ENCODE data around the gene TSPAN15.

TSPAN15 gene

GRCh38 chr10:69426376-69426727 lies 24.9 kb upstream of the TSPAN15 start:
- Histone ChIP-seq H3K9ac (ENCODE audit: low read length) (no peak overlapping the region), H3K4me1 (ENCODE audit: insufficient read depth, low read length, severe bottlenecking) (peaks cover 19% of the 10 kb centered on the region), H3K9me2 (ENCODE audit: low read depth, low read length) (no peaks in the 10 kb centered on the region), H3F3A (ENCODE audit: insufficient read depth, low read length) (no peaks in the 10 kb centered on the region), H3K36me3 (ENCODE audit: insufficient read depth, low read length) (no peaks in the 10 kb centered on the region), H4K20me1 (ENCODE audit: insufficient read depth, low read length) (no peaks in the 10 kb centered on the region), H3K27me3 (ENCODE audit: insufficient read depth, low read length) (no peaks in the 10 kb centered on the region), H3K4me2 (ENCODE audit: low read length) (no peak overlapping the region), H2AFZ (ENCODE audit: low read length) (no peak overlapping the region), H3K4me3 (ENCODE audit: low read depth, low read length, poor library complexity, severe bottlenecking) (no peak overlapping the region), H3K27ac (ENCODE audit: low read depth, low read length, poor library complexity, severe bottlenecking) (no peak overlapping the region), H3K9me3 (ENCODE audit: low read length) (no peaks in the 10 kb centered on the region), H3K79me2 (ENCODE audit: insufficient read depth, low read length) (no peaks in the 10 kb centered on the region)
- no peak for TF ChIP-seq CTCF (IDR thresholded peaks at IDR 0.05; ENCODE audit: low read length)
- TF ChIP-seq EZH2 (IDR thresholded peaks at IDR 0.05; ENCODE audit: borderline replicate concordance, low read length), result no peak

DNA sequence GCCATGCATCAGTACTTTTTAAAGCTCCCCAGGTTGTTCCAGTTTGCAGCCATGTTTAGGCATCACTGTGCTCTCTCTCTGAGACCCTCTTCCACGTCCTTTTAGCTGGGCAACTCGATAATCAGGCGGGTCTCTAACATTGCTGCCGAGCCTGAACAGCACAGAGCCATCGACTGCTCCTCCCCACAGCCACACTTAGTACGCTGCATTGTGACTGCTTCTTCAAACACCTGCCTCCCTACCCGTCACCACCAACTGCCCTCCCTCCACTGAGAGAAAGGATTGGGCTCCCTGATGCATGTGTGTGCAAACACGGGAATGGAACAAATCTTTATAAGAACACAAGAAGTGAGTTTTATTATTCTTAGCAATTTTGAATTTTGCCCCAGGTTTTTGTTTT lies 23.1 kb upstream of the TSPAN15 start:
- Histone ChIP-seq H3K4me3 (ENCODE audit: low read depth, low read length, poor library complexity, severe bottlenecking) (no peak overlapping the region), H2AFZ (ENCODE audit: low read length) (no peak overlapping the region), H3K27me3 (ENCODE audit: insufficient read depth, low read length) (no peaks in the 10 kb centered on the region), H3K4me2 (ENCODE audit: low read length) (no peak overlapping the region), H4K20me1 (ENCODE audit: insufficient read depth, low read length) (no peaks in the 10 kb centered on the region), H3K36me3 (ENCODE audit: insufficient read depth, low read length) (no peaks in the 10 kb centered on the region), H3K4me1 (ENCODE audit: insufficient read depth, low read length, severe bottlenecking) (peaks cover 19% of the 10 kb centered on the region), H3K9ac (ENCODE audit: low read length) (no peak overlapping the region), H3F3A (ENCODE audit: insufficient read depth, low read length) (no peaks in the 10 kb centered on the region), H3K9me3 (ENCODE audit: low read length) (no peaks in the 10 kb centered on the region), H3K79me2 (ENCODE audit: insufficient read depth, low read length) (no peaks in the 10 kb centered on the region), H3K27ac (ENCODE audit: low read depth, low read length, poor library complexity, severe bottlenecking) (no peak overlapping the region), H3K9me2 (ENCODE audit: low read depth, low read length) (no peaks in the 10 kb centered on the region)
- no peak for TF ChIP-seq EZH2 (IDR thresholded peaks at IDR 0.05; ENCODE audit: borderline replicate concordance, low read length)
- TF ChIP-seq CTCF (IDR thresholded peaks at IDR 0.05; ENCODE audit: low read length), result no peak

DNA sequence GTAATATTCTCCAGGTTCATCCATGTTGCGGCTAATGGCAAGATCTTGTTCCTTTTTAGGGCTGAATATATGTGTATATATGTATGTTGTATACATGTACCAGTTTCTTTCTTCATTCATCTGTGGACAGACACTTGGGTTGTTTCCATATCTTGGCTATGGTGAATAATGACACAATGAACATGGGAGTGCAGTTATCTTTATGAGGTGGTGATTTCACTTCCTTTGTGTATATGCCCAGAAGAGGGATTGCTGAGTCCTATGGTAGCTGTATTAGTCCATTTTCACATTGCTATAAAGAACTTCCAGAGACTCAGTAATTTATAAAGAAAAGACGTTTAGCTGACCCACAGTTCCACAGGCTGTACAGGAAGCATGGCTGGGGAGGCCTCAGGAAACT lies 17.1 kb upstream of the TSPAN15 start:
- Histone ChIP-seq H2AFZ (ENCODE audit: low read length) (no peak overlapping the region), H3K27me3 (ENCODE audit: insufficient read depth, low read length) (peaks cover 3% of the 10 kb centered on the region; the same call in 1 of the 2 replicates), H3K27ac (ENCODE audit: low read depth, low read length, poor library complexity, severe bottlenecking) (no peak overlapping the region), H3F3A (ENCODE audit: insufficient read depth, low read length) (no peaks in the 10 kb centered on the region), H3K9me3 (ENCODE audit: low read length) (no peaks in the 10 kb centered on the region), H3K79me2 (ENCODE audit: insufficient read depth, low read length) (no peaks in the 10 kb centered on the region), H3K36me3 (ENCODE audit: insufficient read depth, low read length) (no peaks in the 10 kb centered on the region; the same call in 1 of the 2 replicates), H3K4me2 (ENCODE audit: low read length) (no peak overlapping the region), H3K9ac (ENCODE audit: low read length) (no peak overlapping the region), H3K9me2 (ENCODE audit: low read depth, low read length) (no peaks in the 10 kb centered on the region), H3K4me1 (ENCODE audit: insufficient read depth, low read length, severe bottlenecking) (no peaks in the 10 kb centered on the region), H4K20me1 (ENCODE audit: insufficient read depth, low read length) (no peaks in the 10 kb centered on the region), H3K4me3 (ENCODE audit: low read depth, low read length, poor library complexity, severe bottlenecking) (no peak overlapping the region)
- no peak for TF ChIP-seq CTCF (IDR thresholded peaks at IDR 0.05; ENCODE audit: low read length)
- no peak for TF ChIP-seq EZH2 (IDR thresholded peaks at IDR 0.05; ENCODE audit: borderline replicate concordance, low read length)
